NCI-H69 (cell line): ENCODE data around the gene CUL7.

ENCODE experiments used
- DNase-seq: peaks from one replicate; lab custom pipeline; 2025; lab: John Stamatoyannopoulos, UW

Gene CUL7

GRCh38 chr6:43077333-43077809, 23.7 kb upstream of the CUL7 start:
- DNase-seq = no peak

GRCh38 chr6:43076464-43077332, 23.0 kb upstream of the CUL7 start:
- peak; percentile 80 for DNase-seq

GRCh38 chr6:43075670-43076463, 22.2 kb upstream of the CUL7 start, which contains the start of gene PTK7:
TSS of gene PTK7 (plus strand) at chr6:43076314. CDS start at chr6:43076489, 175 bp downstream.
- DNase-seq = peak; percentile 96

DNA sequence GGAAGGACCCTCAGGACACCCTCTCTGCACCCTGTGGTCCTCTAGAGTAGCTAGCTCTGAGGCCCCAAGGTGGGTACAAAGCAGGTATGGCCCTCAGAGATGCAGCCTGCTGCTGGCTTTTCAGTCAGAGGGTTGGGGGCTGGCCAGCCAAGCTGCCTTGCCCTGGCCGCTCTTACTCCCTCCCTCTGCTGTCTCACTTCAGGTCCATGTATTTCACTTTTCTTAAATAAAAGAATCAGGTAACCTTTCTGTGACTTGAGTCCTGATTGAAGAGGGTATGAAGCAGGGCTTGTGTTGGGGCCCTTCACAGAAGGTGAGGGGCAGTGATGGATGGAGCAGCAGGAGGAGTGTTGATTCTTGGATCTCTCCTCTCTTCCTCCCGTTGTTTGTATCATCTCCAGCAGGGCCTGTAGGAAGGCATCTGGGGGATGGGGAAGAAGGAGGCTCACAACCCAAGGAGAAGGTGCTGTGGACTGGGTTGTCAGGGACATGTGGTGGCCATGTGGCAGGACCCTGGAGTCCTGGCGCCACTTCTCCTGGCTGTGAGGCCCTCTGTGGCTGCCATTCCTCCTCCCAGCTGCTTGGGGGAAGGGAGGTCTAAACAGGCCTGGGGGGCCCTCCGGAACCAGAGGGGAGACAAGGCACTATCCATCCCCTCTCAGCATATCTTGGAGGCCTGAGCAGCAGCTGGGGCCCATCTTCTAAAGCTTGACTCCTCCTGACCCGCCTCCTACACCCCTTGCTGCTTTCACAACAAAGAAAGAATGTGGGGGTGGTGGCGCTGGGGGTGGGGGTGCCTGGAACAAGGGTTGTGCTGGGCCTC, 21.4 kb upstream of the CUL7 start:
- no peak for DNase-seq

DNA sequence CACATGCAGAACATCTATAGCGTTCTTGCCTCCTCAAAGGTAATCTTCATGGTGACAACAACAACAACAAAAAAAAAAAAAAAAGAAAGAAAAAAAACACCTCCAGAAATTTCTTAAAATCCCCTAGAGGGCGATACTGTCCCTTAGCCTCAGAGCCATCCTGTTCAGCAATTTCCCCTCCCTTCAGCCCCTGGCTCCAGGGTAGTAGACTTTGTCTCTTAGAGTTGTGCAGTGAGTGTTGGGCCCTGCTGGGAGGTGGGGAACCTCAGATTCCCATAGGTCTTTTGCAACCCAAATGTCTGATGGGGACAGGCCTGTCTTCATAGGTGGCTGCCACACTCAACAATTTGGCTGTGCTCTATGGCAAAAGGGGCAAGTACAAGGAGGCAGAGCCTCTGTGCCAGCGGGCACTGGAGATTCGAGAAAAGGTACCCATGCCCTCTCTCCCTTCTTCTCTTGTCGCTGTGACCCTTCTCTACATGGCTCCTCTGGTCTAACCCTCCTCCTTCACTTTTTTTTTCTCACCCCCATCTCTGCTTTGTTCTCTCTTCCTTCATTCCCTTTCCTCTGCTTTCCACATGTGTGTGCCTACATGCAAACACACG, 16.5 kb upstream of the CUL7 start:
- peak; percentile 82 for DNase-seq

DNA sequence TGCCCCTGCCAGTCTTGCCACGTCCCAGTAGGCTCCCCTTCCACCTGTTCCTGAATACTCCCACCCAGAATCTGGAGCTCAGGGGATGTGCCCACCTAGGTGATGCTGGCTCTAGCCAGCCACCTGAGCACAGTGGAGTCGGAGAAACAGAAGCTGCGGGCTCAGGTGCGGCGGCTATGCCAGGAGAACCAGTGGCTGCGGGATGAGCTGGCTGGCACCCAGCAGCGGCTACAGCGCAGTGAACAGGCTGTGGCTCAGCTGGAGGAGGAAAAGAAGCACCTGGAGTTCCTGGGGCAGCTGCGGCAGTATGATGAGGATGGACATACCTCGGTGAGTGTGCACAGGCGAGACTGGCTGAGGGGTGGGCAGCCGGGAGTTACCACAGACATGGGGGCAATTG, 9.2 kb upstream of the CUL7 start:
- no peak for DNase-seq

GRCh38 chr6:43061861-43062260, 8.2 kb upstream of the CUL7 start:
- DNase-seq = no peak

GRCh38 chr6:43060755-43061633, 7.3 kb upstream of the CUL7 start:
- no peak for DNase-seq

DNA sequence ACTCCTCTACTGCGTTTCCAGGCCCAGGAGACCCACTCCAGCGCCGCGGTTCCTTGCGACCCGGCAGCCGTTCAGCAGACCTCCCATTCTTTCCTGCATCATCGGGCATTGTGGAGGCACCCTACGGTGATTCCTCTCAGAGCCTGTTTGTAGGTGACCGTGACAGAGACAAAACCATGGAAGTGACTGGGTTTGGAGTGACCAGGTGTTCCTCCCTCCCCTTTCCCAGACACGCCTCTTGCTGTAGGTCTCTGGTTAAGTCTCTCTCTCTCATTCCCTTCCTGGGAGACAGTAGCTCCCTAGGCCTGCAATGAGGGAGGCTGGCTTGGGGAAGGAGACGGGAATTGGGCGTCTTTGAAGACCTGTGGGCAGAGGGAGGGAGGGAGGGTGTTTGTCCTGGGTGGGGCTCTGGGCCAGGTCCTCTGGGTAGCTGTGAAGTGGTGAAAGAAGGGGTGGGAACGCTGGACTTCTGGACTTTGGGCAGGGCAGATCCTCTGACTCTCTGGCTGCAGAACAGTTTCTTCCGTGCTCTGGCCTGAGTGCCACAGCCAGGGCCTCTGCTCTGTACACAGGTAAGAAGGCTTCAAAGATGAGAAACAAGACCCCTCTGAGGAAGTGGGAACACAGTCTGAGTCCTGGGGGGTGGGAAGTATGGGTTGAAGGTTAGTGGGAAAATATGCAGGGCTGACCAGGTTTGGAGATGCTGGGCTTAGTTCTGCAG, 6.5 kb upstream of the CUL7 start:
- DNase-seq = peak; percentile 76

DNA sequence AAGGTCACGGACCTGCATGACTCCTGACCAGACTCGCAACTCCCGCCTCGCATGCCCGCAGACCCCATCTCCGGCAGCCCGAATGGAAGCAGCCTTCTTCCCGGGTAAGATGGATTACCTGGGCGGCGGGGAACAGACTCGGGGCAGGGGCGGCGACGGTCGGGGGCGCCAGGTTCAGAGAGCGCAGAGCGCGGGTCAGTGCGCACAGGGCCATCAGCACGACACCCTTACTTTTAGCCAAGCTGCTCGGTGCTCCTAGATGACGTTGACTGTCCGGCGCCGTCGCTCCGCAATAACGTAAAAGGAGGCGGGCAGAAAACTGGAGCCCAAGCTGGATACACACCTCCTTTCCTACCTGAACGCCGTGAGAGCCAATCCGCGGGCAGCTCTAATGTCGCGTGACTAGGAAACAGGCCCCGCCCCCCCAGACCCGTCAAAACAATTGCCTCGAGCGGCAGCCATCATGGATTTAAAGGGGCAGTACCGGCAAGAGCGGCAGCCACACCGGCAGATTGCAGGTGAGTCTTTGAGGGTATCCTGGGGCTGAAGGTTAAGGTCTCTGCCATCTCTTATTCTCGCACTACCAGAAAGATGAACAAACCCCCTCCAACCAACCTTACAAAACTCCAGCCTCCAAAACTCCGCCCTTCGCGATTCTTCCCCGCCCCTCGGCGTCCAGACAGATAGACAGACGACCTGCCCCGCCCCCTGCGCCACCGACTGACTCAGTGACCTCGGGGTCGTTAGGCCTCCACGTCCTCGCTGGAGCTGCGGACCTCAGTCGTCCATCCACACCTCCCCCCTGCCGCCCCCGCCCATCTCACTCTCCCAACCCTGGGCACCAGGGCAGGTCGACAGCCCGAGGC, 5.8 kb upstream of the CUL7 start, which contains the start of the genes KLC4 and MRPL2:
Gene KLC4 (plus strand): TSS at position 464 of the 866 bp plus-strand sequence. CDS start 1,705 bp downstream, outside the sequence.
Gene MRPL2 (minus strand): TSS at position 267 of the 866 bp plus-strand sequence. CDS start 53 bp downstream, at position 214.
- DNase-seq = peak; percentile 100

DNA sequence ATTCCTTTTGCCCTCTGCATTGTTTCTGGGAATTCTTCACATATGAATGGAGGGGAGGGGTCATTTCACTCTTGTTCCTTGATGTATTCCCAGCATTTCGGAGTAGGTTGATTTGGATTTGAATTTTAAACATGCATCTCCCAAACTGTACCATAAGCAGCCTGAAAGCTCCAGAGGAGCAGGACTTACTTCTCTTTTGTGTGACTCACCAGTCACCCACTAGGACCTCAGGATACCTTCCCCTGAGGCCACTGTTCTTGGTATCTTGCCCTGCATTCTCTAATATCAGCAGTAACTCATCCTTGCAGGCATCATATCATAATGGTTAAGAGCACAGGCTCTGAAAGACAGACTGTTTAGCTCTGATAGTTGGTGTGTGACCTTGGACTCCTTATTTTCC, 4.9 kb upstream of the CUL7 start:
- DNase-seq = no peak

GRCh38 chr6:43055966-43056365, 2.3 kb upstream of the CUL7 start:
- no peak for DNase-seq

DNA sequence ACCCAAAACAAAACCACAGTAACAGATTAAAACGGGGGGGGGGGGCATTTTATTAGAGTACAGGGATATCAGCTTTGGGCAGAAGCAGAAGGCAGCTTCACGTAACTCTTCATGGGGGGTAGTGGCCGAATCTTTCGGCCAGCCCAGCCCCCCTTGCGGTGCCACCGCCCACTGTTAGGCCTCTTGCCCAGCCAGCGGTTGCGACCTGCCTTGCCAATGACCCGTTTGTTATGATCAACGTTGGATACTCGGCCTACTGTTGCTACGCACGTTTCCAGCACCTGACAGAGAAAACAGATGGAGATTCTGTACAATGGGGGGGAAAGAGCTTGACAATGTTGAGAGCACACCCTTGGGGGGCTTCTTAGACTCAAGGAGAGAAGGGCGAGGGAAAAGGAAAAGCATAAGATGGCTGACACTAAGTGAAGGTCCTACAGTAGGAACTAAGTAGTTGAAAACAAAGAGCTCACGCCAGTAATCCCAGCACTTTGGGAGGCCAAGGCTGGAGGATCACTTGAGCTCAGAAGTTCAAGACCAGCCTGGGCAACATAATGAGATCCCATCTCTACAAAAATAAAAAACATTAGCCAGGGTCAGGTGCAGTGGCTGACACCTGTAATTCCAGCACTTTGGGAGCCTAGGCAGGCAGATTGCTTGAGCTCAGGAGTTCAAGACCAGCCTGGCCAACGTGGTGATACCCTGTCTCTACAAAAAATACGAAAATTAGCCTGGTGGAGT, 724 bp upstream of the CUL7 start:
- no peak for DNase-seq

DNA sequence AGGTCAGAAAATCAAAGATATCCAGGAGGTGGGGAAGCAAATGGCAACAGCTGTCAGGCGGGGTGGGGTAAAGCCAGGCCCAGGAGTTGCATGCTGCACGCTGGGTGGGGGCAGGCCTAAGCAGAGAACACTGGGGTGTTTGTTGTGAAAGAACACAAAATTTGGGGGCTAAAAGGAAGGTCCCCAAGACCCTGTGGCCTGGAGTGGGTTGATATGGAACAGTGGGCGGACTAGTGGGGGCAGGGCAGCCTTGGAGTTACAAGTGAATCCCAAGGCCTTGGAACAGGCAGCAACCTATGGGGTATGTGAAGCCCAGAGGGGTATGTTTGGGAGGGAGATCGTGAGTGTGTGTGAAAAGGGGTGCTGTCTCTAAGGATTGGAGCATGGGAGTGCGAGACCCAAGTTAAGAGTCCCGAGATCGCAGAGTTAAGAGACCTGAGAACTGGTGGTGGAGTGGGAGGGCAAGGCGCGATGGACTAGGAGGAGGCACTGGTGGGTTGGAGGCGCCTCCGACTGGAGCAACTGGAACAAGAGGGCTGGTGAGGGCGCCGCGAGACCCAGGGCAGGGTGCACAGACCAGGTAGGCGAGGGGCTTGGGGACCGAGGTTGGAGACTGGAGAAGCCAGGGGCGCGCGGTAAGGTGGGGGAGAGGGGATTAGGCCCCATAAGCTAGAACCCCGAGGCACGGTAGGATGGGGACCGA, 658 bp downstream of the CUL7 start:
- DNase-seq = peak; percentile 42

- no peak for DNase-seq
These were observed 1.3 kb downstream of the CUL7 start for GRCh38 chr6:43052225-43052841.

GRCh38 chr6:43050981-43051380, 2.7 kb downstream of the CUL7 start:
- DNase-seq = no peak

DNA sequence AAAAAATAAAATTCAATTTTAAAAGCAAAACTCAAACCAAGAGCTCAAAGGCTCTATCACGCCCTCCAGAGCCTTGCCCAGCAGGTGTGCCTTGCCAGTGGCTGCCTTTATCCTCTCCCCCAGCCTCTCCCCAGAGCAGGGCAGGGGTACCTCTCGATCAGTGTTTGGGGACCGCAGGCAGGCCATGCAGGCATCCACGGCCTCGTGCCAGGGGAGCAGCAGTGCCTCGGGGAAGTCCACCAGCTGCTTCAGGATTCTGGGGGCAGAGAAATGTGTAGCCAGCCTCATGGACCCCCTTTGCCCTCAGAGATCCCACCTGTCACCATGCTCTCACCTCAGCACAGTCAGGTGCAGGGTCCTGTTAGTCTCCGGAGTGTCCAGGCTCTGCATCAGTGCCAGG, 5.7 kb downstream of the CUL7 start:
- no peak for DNase-seq
